Measurements from ENCODE around the gene MFNG. TPM values are rescaled to one million over a fixed set of nuclear protein-coding genes. Genes with fewer than 3 reads are reported as not detected.

MFNG gene
- total and polyA plus RNA-seq, 4 experiments from 2014 or later, result 213 to 441 (median 278) TPM

- Histone ChIP-seq H3K9me3 (ENCODE audit: control insufficient read depth in 1 of 2, low read length in 2 of 2) (no peaks in the 10 kb centered on the region), H3K4me3 (ENCODE audit: low read length in 2 of 2) (no peak overlapping the region), H3K4me1 (ENCODE audit: insufficient read depth, low read length) (peaks cover 11% of the 10 kb centered on the region), H3K36me3 (ENCODE audit: insufficient read depth, low read length) (no peaks in the 10 kb centered on the region), H3K27ac (ENCODE audit: low read depth, low read length) (no peak overlapping the region), H3K27me3 (ENCODE audit: insufficient read depth, low read length) (no peaks in the 10 kb centered on the region)
- POLR2A ChIA-PET (ENCODE audit: partially characterized antibody), result interaction anchor here (0.7 kb wide), 1 partner anchor 10 kb away, joined by 4 read pairs; no protein-coding TSS in a partner anchor
- CTCF ChIA-PET (ENCODE audit: partially characterized antibody), result interaction anchor here (0.8 to 2.6 kb wide), 7 partner anchors 8 to 188 kb away, joined by 3 to 10 read pairs (median 4); no protein-coding TSS in a partner anchor
- H3K27ac Mint-ChIP-seq, result no peak overlapping the region
- intact Hi-C loops (cut with micrococcal nuclease), result no loop called here
- peaks cover 0 to 1% (median 0%) of the 10 kb centered on the region in 8 donors for H3K9me3 Mint-ChIP-seq
- no peaks in the 10 kb centered on the region for H3K36me3 Mint-ChIP-seq
- H3K27me3 Mint-ChIP-seq, result peaks cover 0 to 2% of the 10 kb centered on the region in 2 donors
- peaks cover 5 to 13% (median 10%) of the 10 kb centered on the region in 4 donors for H3K4me1 Mint-ChIP-seq
- no peak for DNase-seq
- no peak overlapping the region for H3K4me3 Mint-ChIP-seq
Measured at GRCh38 chr22:37505565-37505964, 19.4 kb upstream of the MFNG start.

GRCh38 chr22:37504964-37505363 lies 18.8 kb upstream of the MFNG start:
- H3K36me3 ChIP-seq (ENCODE audit: insufficient read depth, low read length), result no peaks in the 10 kb centered on the region
- peaks cover 2% of the 10 kb centered on the region for H3K27me3 ChIP-seq (ENCODE audit: insufficient read depth, low read length)
- H3K9me3 ChIP-seq (ENCODE audit: control insufficient read depth in 1 of 2, low read length in 2 of 2), result no peaks in the 10 kb centered on the region
- H3K4me1 ChIP-seq (ENCODE audit: insufficient read depth, low read length), result peaks cover 11% of the 10 kb centered on the region
- H3K4me3 ChIP-seq (ENCODE audit: low read length in 2 of 2), result no peak overlapping the region
- H3K4me1 Mint-ChIP-seq, result peaks cover 5 to 14% (median 10%) of the 10 kb centered on the region in 4 donors
- H3K27me3 Mint-ChIP-seq, result no peaks in the 10 kb centered on the region
- no peak overlapping the region for H3K4me3 Mint-ChIP-seq
- no peak overlapping the region for H3K27ac Mint-ChIP-seq
- H3K36me3 Mint-ChIP-seq, result no peaks in the 10 kb centered on the region
- peaks cover 0 to 1% (median 0%) of the 10 kb centered on the region in 8 donors for H3K9me3 Mint-ChIP-seq
- no peak for DNase-seq
- ChIA-PET POLR2A (ENCODE audit: partially characterized antibody) (interaction anchor here (0.7 kb wide), 1 partner anchor 10 kb away, joined by 4 read pairs; no protein-coding TSS in a partner anchor), CTCF (ENCODE audit: partially characterized antibody) (interaction anchor here (0.8 to 1.8 kb wide), 3 partner anchors 32 to 62 kb away, joined by 3 to 8 read pairs (median 4); no protein-coding TSS in a partner anchor)
- intact Hi-C loops (cut with micrococcal nuclease), result no loop called here
- no peak overlapping the region for H3K27ac ChIP-seq (ENCODE audit: low read depth, low read length)

- Histone ChIP-seq H3K27ac (ENCODE audit: low read depth, low read length) (no peak overlapping the region), H3K27me3 (ENCODE audit: insufficient read depth, low read length) (peaks cover 3% of the 10 kb centered on the region), H3K4me3 (ENCODE audit: low read length in 2 of 2) (no peak overlapping the region), H3K4me1 (ENCODE audit: insufficient read depth, low read length) (peaks cover 11% of the 10 kb centered on the region), H3K9me3 (ENCODE audit: control insufficient read depth in 1 of 2, low read length in 2 of 2) (no peaks in the 10 kb centered on the region), H3K36me3 (ENCODE audit: insufficient read depth, low read length) (no peaks in the 10 kb centered on the region)
- Mint-ChIP-seq H3K27ac (no peak overlapping the region), H3K9me3 (peaks cover 0 to 1% (median 0%) of the 10 kb centered on the region in 8 donors), H3K27me3 (no peaks in the 10 kb centered on the region), H3K4me3 (no peak overlapping the region), H3K4me1 (peaks cover 5 to 14% (median 10%) of the 10 kb centered on the region in 4 donors), H3K36me3 (no peaks in the 10 kb centered on the region)
- DNase-seq, result peak in 1 of 5 donors; percentile 32
- intact Hi-C loops (cut with micrococcal nuclease), result no loop called here
- ChIA-PET CTCF (ENCODE audit: partially characterized antibody) (no interaction called here), POLR2A (ENCODE audit: partially characterized antibody) (no interaction called here)
Measured at GRCh38 chr22:37503850-37504249, 17.7 kb upstream of the MFNG start.

- H3K27me3 Mint-ChIP-seq, result no peaks in the 10 kb centered on the region
- H3K9me3 Mint-ChIP-seq, result peaks cover 0 to 1% (median 0%) of the 10 kb centered on the region in 8 donors
- no peak for DNase-seq
- H3K36me3 Mint-ChIP-seq, result no peaks in the 10 kb centered on the region
- peaks cover 5 to 16% (median 11%) of the 10 kb centered on the region in 4 donors for H3K4me1 Mint-ChIP-seq
- POLR2A ChIA-PET (ENCODE audit: partially characterized antibody), result no interaction called here
- no peak overlapping the region for H3K4me3 Mint-ChIP-seq
- H3K27ac Mint-ChIP-seq, result peak overlapping the region in 2 of 7 donors; percentile 59 to 74
- H3K4me3 ChIP-seq (ENCODE audit: low read length in 2 of 2), result no peak overlapping the region
- no peak overlapping the region for H3K27ac ChIP-seq (ENCODE audit: low read depth, low read length)
- peaks cover 3% of the 10 kb centered on the region for H3K27me3 ChIP-seq (ENCODE audit: insufficient read depth, low read length)
- no peaks in the 10 kb centered on the region for H3K9me3 ChIP-seq (ENCODE audit: control insufficient read depth in 1 of 2, low read length in 2 of 2)
- no peaks in the 10 kb centered on the region for H3K36me3 ChIP-seq (ENCODE audit: insufficient read depth, low read length)
- CTCF ChIA-PET (ENCODE audit: partially characterized antibody), result no interaction called here
- H3K4me1 ChIP-seq (ENCODE audit: insufficient read depth, low read length), result peaks cover 15% of the 10 kb centered on the region
- intact Hi-C loops (cut with micrococcal nuclease), result no loop called here
Measured at GRCh38 chr22:37503183-37503683, 17.0 kb upstream of the MFNG start.

- no peak overlapping the region for H3K4me3 ChIP-seq (ENCODE audit: low read length in 2 of 2)
- no peaks in the 10 kb centered on the region for H3K36me3 ChIP-seq (ENCODE audit: insufficient read depth, low read length)
- intact Hi-C loops (cut with micrococcal nuclease), result no loop called here
- H3K4me3 Mint-ChIP-seq, result no peak overlapping the region
- no peak overlapping the region for H3K27ac Mint-ChIP-seq
- no peaks in the 10 kb centered on the region for H3K9me3 ChIP-seq (ENCODE audit: control insufficient read depth in 1 of 2, low read length in 2 of 2)
- POLR2A ChIA-PET (ENCODE audit: partially characterized antibody), result no interaction called here
- H3K27me3 ChIP-seq (ENCODE audit: insufficient read depth, low read length), result peaks cover 3% of the 10 kb centered on the region
- CTCF ChIA-PET (ENCODE audit: partially characterized antibody), result interaction anchor here (1.0 to 14.4 kb wide), 3 partner anchors 9 to 185 kb away, joined by 3 to 185 read pairs (median 4); no protein-coding TSS in a partner anchor
- DNase-seq, result peak in 1 of 5 donors; percentile 9
- H3K36me3 Mint-ChIP-seq, result no peaks in the 10 kb centered on the region
- peaks cover 5 to 22% (median 15%) of the 10 kb centered on the region in 4 donors for H3K4me1 Mint-ChIP-seq
- H3K9me3 Mint-ChIP-seq, result no peaks in the 10 kb centered on the region
- H3K27ac ChIP-seq (ENCODE audit: low read depth, low read length), result no peak overlapping the region
- no peaks in the 10 kb centered on the region for H3K27me3 Mint-ChIP-seq
- H3K4me1 ChIP-seq (ENCODE audit: insufficient read depth, low read length), result peaks cover 19% of the 10 kb centered on the region
Measured at GRCh38 chr22:37502342-37503182, 16.4 kb upstream of the MFNG start.

- Histone ChIP-seq H3K27ac (ENCODE audit: low read depth, low read length) (no peak overlapping the region), H3K9me3 (ENCODE audit: control insufficient read depth in 1 of 2, low read length in 2 of 2) (no peaks in the 10 kb centered on the region), H3K4me3 (ENCODE audit: low read length in 2 of 2) (no peak overlapping the region), H3K4me1 (ENCODE audit: insufficient read depth, low read length) (peaks cover 19% of the 10 kb centered on the region), H3K36me3 (ENCODE audit: insufficient read depth, low read length) (no peaks in the 10 kb centered on the region), H3K27me3 (ENCODE audit: insufficient read depth, low read length) (peaks cover 3% of the 10 kb centered on the region)
- intact Hi-C loops (cut with micrococcal nuclease), result no loop called here
- H3K36me3 Mint-ChIP-seq, result no peaks in the 10 kb centered on the region
- H3K9me3 Mint-ChIP-seq, result no peaks in the 10 kb centered on the region
- POLR2A ChIA-PET (ENCODE audit: partially characterized antibody), result no interaction called here
- DNase-seq, result no peak
- peak overlapping the region in 1 of 7 donors; percentile 58 for H3K27ac Mint-ChIP-seq
- H3K4me3 Mint-ChIP-seq, result peak overlapping the region in 1 of 8 donors; percentile 24
- H3K4me1 Mint-ChIP-seq, result peaks cover 5 to 22% (median 15%) of the 10 kb centered on the region in 4 donors
- CTCF ChIA-PET (ENCODE audit: partially characterized antibody), result interaction anchor here (1.0 to 14.4 kb wide), 3 partner anchors 8 to 184 kb away, joined by 3 to 185 read pairs (median 4); no protein-coding TSS in a partner anchor
- H3K27me3 Mint-ChIP-seq, result no peaks in the 10 kb centered on the region
Measured at GRCh38 chr22:37501610-37502341, 15.6 kb upstream of the MFNG start.
